NCI-H1092 treated with DMSO at 0.1 percent for 48 hours (cell line): ENCODE results near the gene ERGIC2.

Experiments
- DNase-seq: peaks from one replicate; lab custom pipeline; 2025; lab: John Stamatoyannopoulos, UW

ERGIC2 gene

DNA sequence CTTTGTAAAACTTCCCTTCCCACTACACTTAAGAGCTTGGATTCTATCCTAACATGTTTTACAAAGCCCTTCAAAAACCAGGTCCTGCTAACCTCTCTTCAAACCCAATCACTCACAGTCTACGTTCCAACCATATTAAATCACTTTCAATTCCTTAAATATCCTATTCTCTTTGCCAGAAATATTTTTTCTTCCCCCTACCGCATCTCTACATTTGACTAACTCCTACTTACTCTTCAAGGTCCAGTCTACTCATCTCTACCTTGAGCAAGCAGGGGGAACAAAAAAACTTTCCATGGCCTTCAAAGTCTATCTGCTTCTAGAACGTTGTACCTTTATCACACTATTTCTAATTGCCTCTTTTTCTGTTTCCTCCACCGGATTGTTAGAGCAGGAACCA lies 6.1 kb downstream of the ERGIC2 start:
- DNase-seq: no peak

DNA sequence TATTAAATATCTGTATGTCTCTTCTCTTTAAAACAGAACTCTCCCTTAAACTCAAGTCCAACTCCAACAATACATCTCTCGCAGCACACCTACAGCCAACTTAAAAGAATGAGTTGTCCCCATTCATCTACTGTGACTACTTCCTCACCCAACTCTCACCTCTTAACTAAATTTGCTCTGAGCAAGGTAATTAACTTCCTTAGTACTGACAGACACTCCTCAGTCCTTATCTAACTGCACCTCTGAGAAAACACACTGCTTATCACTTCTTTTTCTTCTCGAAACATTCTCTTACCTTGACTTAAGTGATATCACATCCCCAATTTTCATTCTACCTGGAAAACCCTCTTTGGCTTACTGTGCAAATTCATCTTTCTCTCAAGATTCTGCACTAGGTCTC lies 7.0 kb downstream of the ERGIC2 start:
- DNase-seq: no peak

DNA sequence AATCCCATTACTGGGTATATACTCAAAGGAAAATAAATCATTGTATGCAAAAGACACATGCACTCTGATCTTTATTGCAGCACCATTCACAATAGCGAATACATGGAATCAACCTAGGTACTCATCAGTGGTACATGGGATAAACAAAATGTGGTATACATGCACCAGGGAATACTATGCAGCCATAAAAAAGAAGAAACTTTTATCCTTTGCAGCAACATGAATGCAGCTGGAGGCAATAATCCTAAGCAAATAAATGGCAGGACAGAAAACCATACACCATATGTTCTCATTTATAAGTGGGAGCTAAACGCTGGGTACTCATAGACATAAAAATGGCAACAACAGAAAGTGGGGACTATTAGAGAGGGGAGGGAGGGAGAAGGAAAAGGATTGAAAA lies 15.9 kb downstream of the ERGIC2 start:
- no peak for DNase-seq

DNA sequence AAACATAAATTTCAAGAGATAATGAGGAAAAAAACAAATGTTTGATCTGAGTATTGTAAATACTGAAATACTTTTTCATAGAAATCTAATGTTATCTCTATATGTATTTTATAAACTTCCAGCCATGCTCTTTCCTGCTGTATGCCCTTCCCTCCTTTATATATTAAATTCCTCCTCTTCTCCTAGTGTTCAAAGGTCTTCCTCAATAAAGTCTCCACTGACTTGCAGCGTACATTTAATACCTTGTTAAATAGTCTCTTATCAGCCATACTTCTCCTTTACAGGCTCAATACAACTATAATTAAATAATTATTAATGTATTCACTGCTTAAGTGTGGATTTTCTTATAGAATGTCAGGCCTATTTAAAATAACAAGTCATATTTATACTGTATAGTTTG lies 26.0 kb downstream of the ERGIC2 start:
- DNase-seq: no peak

GRCh38 chr12:29350080-29350479 lies 30.9 kb downstream of the ERGIC2 start:
- no peak for DNase-seq

DNA sequence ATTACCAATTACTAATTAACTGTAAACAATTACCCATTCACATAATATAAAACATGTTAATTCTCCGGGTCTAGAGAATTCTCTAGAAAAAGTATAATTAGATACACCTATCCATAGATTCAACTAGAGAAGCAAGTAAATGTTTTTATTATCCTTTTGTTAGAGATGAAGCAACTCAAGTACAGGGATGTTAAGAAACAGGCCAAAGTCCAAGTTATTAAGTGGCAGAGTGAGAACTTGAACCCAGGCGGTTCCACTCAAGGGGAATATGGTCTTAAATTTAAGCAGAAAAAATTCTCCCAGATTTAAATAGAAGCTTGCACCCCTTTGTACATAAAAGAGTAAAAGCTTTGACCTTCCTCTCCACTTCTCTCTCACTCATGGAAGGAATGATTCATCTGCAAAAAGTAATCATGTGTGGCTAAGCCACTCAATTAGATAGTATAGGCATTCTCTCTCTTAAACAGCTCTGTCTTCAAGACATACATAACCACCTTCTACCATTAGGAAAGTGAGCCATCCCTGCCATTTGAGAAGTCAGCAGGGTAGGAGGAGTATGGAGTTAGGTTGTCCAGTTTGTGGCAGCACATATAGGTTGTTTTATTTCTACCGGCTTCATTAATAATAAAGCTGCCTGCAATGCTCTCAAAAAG lies 34.1 kb downstream of the ERGIC2 start:
- no peak for DNase-seq

DNA sequence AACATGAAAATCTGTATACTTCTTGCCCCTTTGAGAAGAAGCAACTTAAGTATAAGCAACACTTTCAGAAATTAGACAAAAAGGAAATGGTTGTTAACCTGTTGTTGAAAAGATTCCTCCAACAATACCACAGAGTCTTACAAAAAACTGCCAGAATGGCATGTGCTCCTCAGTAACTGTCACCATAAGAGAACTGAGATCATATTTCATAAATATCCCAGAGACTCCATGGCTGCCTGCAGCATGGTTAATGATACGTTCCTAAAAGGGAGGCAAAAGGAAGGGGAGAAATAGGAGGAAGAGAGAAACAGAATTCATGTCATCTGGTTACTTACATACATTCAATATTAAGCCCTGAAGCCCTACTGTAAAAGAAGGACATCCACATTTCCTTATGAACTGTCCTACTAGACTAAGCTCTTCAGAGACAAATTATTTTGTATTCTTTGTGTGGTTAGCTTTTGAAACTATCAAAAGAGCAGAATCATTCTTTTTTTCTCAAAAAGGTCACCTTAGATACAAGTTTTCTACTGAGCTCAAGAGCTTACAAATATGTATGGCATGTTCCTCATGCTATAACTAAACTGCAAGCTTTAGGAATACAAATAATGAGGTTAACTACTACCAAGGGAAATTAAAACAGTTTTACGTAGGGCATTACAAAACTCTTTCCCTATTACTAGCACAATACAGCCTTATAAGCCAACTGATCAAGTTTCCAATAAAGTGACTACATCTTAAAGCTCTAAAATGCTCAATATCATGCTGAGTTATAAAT lies 37.8 kb downstream of the ERGIC2 start:
- no peak for DNase-seq

DNA sequence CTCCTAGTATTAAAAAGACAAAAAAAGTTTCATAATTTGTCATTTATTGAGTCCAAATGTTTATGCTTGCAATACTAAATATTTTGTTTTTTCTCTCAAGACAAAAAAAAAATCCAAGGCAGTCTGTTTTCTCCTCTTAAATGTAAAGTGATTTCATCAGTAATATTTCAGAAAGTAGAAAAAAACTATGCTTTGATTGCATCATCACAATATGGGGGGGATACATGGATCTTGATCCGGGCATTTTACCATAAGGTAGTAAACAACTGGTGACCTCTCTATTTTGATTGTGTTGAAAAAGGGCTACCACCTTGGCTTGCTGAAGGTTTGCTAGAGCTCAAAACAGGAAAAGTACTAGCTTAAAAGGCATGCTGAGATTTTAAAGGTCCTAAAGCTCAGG lies 43.6 kb downstream of the ERGIC2 start:
- DNase-seq: no peak

GRCh38 chr12:29334937-29335336 lies 46.0 kb downstream of the ERGIC2 start:
- no peak for DNase-seq

- DNase-seq: no peak
These were observed 47.8 kb downstream of the ERGIC2 start for GRCh38 chr12:29333178-29333577.

DNA sequence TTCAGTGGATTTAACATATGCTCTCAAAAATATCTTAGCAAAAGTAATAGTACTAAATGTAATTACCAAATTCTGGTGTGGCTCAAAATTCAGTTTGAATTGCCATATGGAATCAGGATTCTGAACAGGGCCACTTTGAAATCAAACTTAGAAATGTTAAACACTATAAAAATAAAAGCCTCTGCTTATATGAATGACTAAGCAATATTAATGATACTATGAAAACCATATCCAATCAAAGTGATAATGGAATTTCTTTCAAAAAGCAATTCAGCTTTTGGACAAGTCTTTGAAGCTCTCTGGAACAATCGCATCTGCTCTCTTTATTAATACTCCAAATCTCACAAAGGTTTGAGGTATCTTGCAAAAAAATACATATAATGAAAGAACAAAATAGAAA lies 51.6 kb downstream of the ERGIC2 start:
- no peak for DNase-seq

DNA sequence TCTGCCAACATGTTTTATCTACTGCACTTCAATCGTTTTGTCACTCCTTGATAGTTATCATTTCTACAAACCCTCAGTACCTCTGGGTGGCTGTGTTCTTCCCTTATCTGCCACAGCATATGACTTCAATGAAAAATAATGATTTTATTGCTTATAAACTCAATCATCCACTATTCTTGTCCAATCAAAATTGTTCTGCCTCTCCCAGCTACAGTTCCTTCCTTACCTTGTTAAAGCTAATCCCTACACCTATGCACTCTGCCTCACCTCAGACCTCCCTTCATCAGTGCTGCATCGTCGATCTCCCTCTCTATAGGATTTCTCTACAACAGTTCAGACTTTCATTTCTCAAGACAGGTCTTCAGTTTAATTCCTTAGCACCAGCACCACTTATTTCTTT lies 58.8 kb downstream of the ERGIC2 start:
- no peak for DNase-seq

DNA sequence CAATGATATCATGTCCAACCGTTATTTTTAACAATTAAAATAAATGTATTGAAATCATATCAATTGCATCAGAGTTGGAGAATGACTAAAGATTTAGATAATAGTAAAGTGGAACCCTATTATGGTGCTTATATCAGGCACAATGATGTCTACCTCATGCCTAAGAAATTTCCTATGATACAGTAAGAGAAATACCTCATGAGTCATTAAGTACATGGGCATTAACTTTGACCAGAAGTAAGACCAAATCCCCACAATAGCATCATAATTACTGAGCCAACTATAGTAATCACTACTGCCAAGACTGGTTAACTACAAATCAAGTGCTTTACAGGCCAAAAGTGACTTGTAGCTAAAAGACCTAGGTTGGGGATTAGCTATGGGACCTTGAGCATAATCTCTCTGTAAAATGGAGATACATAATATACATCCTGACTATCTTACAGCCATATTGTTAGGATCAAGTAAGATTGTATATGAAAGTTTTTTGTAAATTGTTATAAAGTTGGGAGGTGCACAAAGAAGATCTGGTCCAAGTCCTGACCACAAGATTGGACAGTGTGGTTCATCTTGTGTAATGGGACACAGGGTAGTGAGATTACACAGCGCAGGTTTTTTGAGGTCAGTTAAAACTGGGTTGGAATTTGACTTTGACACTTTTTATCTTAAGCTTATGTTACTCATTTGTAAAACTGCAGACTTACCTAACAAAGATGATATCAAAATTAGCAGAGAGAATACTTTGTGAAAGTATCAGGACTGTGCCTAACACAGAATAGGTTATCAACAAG lies 60.5 kb downstream of the ERGIC2 start:
- no peak for DNase-seq

- peak; percentile 52 for DNase-seq
These were observed 63.2 kb downstream of the ERGIC2 start for GRCh38 chr12:29317556-29318363.

GRCh38 chr12:29316752-29317151 lies 64.2 kb downstream of the ERGIC2 start:
- DNase-seq: no peak

- DNase-seq: peak; percentile 2
These were observed 66.6 kb downstream of the ERGIC2 start for GRCh38 chr12:29314416-29314815.

- no peak for DNase-seq
These were observed 70.1 kb downstream of the ERGIC2 start for GRCh38 chr12:29310899-29311298.

- no peak for DNase-seq
These were observed 71.6 kb downstream of the ERGIC2 start for GRCh38 chr12:29309320-29309902.

GRCh38 chr12:29306682-29307081 lies 74.3 kb downstream of the ERGIC2 start:
- DNase-seq: no peak

DNA sequence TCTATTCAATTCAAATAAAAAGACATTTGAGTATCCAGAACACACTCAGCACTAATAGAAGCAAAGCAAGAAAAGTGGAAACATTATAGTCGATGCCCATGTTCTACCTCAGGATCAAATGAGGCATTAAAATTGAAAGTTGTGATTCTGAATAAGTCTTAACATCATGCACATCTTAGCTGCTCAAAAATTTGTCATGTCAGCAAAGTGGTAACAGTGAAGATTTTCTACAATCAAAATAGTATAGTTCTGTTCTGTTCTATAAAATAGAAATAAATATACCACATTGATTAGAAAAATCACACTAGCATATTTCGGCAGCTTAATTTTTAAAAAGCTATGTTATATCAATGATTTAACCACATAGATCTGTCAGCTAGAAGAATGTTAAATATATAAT lies 74.7 kb downstream of the ERGIC2 start:
- no peak for DNase-seq

- DNase-seq: no peak
These were observed 76.6 kb downstream of the ERGIC2 start for GRCh38 chr12:29304388-29304787.

DNA sequence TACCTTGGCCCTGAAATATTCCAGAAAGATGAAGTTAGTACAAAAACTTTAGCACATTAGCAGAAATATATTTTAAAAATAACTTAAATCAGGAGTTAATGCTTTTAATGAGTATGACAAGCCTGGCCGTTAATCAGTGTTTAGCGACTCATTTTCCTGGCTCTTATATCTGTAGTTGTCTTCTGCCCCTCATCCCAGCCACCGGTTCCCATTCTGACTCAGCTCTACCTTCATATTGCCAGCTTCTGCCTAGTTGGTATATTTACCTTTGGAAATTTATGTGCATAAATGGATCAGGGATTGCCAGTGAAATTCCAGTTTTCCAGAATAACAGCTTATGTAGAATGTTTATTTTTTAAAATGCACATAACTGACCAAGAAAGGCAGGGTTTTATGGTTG lies 79.9 kb downstream of the ERGIC2 start:
- no peak for DNase-seq
